ENCODE measurements around the gene UBE2N.
"Not testable (repeated sequence)": the region's sequence is repeated elsewhere in the genome, so short reads cannot be mapped to it uniquely, and the experiment has no call there.

UBE2N gene

GRCh38 chr12:93442411-93443340 lies 929 bp upstream of the UBE2N start:
- no peak for DNase-seq

- DNase-seq, result peak; percentile 26
Observed at GRCh38 chr12:93441081-93441616, 598 bp downstream of the UBE2N start.

GRCh38 chr12:93440043-93440835 lies 1.5 kb downstream of the UBE2N start:
- no peak for DNase-seq

- DNase-seq, result no peak
Observed at GRCh38 chr12:93438266-93439050, 3.3 kb downstream of the UBE2N start.

- no peak for DNase-seq
Observed at GRCh38 chr12:93434256-93434865, 7.4 kb downstream of the UBE2N start.

- DNase-seq, result not testable (repeated sequence)
Observed at GRCh38 chr12:93432031-93432430, 9.7 kb downstream of the UBE2N start.

GRCh38 chr12:93430280-93430679 lies 11.5 kb downstream of the UBE2N start:
- DNase-seq, result no peak

GRCh38 chr12:93429852-93430251 lies 11.9 kb downstream of the UBE2N start:
- no peak for DNase-seq

- DNase-seq, result no peak
Observed at GRCh38 chr12:93429448-93429847, 12.3 kb downstream of the UBE2N start.

- no peak for DNase-seq
Observed at GRCh38 chr12:93427779-93428564, 13.8 kb downstream of the UBE2N start.

- no peak for DNase-seq
Observed at GRCh38 chr12:93426412-93426805, 15.3 kb downstream of the UBE2N start.

GRCh38 chr12:93425736-93426411 lies 15.9 kb downstream of the UBE2N start:
- DNase-seq, result no peak

- no peak for DNase-seq
Observed at GRCh38 chr12:93422050-93422449, 19.7 kb downstream of the UBE2N start.

GRCh38 chr12:93419388-93420034 lies 22.2 kb downstream of the UBE2N start:
- DNase-seq, result no peak

- DNase-seq, result no peak
Observed at GRCh38 chr12:93417967-93418480, 23.7 kb downstream of the UBE2N start.

GRCh38 chr12:93415723-93416464 lies 25.9 kb downstream of the UBE2N start:
- no peak for DNase-seq

GRCh38 chr12:93413064-93413463 lies 28.7 kb downstream of the UBE2N start:
- no peak for DNase-seq

GRCh38 chr12:93412396-93412795 lies 29.4 kb downstream of the UBE2N start:
- not testable (repeated sequence) for DNase-seq

- not testable (repeated sequence) for DNase-seq
Observed at GRCh38 chr12:93411060-93411459, 30.7 kb downstream of the UBE2N start.
